ENCODE results near the gene CAMTA2. TPM values are rescaled to one million over a fixed set of nuclear protein-coding genes. Genes with fewer than 3 reads are reported as not detected.

The CAMTA2 gene
- total RNA-seq, 8 experiments from 2014 or later = 6.2 to 36.9 (median 10.6) TPM

- peaks cover 27 to 31% of the 10 kb centered on the region in 2 donors for H3K4me1 ChIP-seq (replicated peaks in 1 of 2)
- H3K4me3 ChIP-seq = peak overlapping the region; percentile 63 to 94 (median 90)
- in situ Hi-C loops (cut with MboI; ENCODE audit: low pct_unique_long_range_greater_than_20kb in 2 of 9, low sequenced_read_pairs in 9 of 9, unreplicated experiment in 9 of 9) = no loop called here
- 0% methylated on average over 2 of the region's 7 CpGs; no CpG with 5 or more reads in 9 of the 10 experiments for WGBS, 10 experiments
- no peak for ATAC-seq (replicated peaks in 6 of 8)
- peak overlapping the region in 1 of 2 donors; percentile 95 for H3K27ac ChIP-seq
Measured at GRCh38 chr17:4947010-4947410, 40.5 kb downstream of the CAMTA2 start.

GRCh38 chr17:4946312-4946976 lies 41.0 kb downstream of the CAMTA2 start:
- 8 to 73% (median 34%) methylated on average over 3 to 14 of the region's 16 CpGs; no CpG with 5 or more reads in 1 of the 10 experiments for WGBS, 10 experiments
- ATAC-seq (replicated peaks in 6 of 8) = no peak
- in situ Hi-C loops (cut with MboI; ENCODE audit: low pct_unique_long_range_greater_than_20kb in 2 of 9, low sequenced_read_pairs in 9 of 9, unreplicated experiment in 9 of 9) = no loop called here
- H3K27ac ChIP-seq = no peak overlapping the region
- H3K4me3 ChIP-seq = peak overlapping the region; percentile 63 to 94 (median 90)
- peaks cover 24 to 30% of the 10 kb centered on the region in 2 donors for H3K4me1 ChIP-seq (replicated peaks in 1 of 2)

GRCh38 chr17:4945944-4946280 lies 41.6 kb downstream of the CAMTA2 start:
- ATAC-seq (replicated peaks in 6 of 8) = no peak
- Histone ChIP-seq H3K4me3 (no peak overlapping the region), H3K4me1 (replicated peaks in 1 of 2) (peaks cover 24 to 28% of the 10 kb centered on the region in 2 donors), H3K27ac (no peak overlapping the region)
- in situ Hi-C loops (cut with MboI; ENCODE audit: low pct_unique_long_range_greater_than_20kb in 2 of 9, low sequenced_read_pairs in 9 of 9, unreplicated experiment in 9 of 9) = no loop called here
- 0 to 59% (median 0%) methylated on average over 1 to 2 of the region's 4 CpGs; no CpG with 5 or more reads in 7 of the 10 experiments for WGBS, 10 experiments

DNA sequence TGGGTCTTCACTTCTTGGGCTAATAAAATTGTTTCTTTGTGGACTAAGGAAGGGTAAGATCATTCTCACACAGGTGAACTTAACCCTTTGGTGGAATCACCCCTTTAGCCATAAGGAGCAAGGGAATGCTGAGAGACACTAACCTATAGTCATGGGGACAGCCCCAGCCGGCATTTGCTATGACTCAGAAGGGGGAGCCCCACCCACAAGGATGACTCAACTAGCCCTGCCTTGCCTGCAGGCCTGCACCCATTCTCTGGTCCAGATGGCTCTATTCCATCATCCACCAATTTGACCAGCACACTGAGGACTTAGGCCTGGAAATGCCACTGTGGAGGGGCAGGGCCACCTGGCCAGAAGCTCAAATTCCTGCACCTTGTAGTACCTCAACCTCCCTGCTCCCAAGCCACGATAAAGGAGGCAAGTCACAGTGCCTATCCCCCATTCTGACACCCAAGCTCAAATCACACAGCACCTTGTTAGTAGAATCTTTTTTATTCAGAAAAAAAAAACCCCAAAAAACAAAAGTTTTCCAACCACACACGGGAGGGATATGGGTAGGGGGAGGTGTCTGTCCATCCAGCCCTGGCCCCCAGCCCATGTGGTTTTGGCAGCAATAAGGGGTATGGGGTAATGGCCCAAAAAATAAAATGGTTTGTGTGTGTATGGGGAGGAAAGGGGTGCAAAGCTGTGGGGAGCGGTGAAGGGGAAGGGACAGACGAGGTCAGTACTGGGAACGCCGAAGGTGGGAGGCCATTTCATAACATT lies 42.1 kb downstream of the CAMTA2 start:
- Histone ChIP-seq H3K4me1 (replicated peaks in 1 of 2) (peaks cover 18 to 22% of the 10 kb centered on the region in 2 donors), H3K4me3 (no peak overlapping the region), H3K27ac (no peak overlapping the region)
- peak in 6 of 8 experiments; percentile 8 to 20 (median 10) for ATAC-seq (replicated peaks in 6 of 8)
- 0 to 100% (median 27%) methylated on average over 1 to 2 of the region's 7 CpGs; no CpG with 5 or more reads in 4 of the 10 experiments for WGBS, 10 experiments
- in situ Hi-C loops (cut with MboI; ENCODE audit: low pct_unique_long_range_greater_than_20kb in 2 of 9, low sequenced_read_pairs in 9 of 9, unreplicated experiment in 9 of 9) = no loop called here

DNA sequence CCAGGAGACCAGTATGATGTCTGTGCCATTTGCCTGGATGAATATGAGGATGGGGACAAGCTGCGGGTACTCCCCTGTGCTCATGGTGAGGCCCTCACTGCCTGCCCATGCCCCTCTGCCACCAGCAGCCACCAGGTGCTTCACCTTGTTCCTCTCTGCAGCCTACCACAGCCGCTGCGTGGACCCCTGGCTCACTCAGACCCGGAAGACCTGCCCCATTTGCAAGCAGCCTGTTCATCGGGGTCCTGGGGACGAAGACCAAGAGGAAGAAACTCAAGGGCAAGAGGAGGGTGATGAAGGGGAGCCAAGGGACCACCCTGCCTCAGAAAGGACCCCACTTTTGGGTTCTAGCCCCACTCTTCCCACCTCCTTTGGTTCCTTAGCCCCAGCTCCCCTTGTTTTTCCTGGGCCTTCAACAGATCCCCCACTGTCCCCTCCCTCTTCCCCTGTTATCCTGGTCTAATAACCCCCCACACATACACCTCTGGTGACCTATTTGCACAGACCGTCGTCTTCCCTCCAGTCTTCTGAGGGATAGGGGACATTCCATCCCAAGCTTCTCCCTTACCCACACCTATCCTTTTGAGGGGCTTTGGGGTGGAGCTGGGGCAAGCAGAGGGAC lies 42.8 kb downstream of the CAMTA2 start:
- 75 to 100% (median 80%) methylated on average over 2 to 4 of the region's 8 CpGs; no CpG with 5 or more reads in 7 of the 10 experiments for WGBS, 10 experiments
- ATAC-seq (replicated peaks in 6 of 8) = no peak
- no peak overlapping the region for H3K4me3 ChIP-seq
- in situ Hi-C loops (cut with MboI; ENCODE audit: low pct_unique_long_range_greater_than_20kb in 2 of 9, low sequenced_read_pairs in 9 of 9, unreplicated experiment in 9 of 9) = no loop called here
- no peak overlapping the region for H3K27ac ChIP-seq
- peaks cover 14 to 19% of the 10 kb centered on the region in 2 donors for H3K4me1 ChIP-seq (replicated peaks in 1 of 2)

DNA sequence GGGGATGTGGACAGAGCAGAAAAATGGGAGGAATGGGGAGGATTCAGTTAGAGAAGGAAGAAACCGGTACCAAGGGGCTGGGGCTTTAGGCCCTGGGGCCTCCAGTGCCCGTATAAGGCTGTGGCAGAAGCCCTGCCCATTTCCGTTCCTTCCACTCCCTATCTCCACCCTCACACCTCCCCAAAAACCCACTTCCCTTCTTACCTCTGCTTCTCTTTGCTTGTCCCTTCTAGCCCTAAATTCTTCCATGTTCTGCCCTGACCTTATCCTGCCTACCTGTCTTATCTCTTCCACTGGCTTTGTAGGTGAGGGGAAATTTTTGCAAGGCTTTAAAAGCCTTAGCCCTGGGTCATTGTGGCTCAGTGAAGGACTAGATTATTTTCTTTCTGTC lies 43.3 kb downstream of the CAMTA2 start:
- no peak overlapping the region for H3K27ac ChIP-seq
- in situ Hi-C loops (cut with MboI; ENCODE audit: low pct_unique_long_range_greater_than_20kb in 2 of 9, low sequenced_read_pairs in 9 of 9, unreplicated experiment in 9 of 9) = no loop called here
- 0 to 90% (median 60%) methylated on average over 1 to 3 of the region's 3 CpGs; no CpG with 5 or more reads in 3 of the 10 experiments for WGBS, 10 experiments
- ATAC-seq (replicated peaks in 6 of 8) = no peak
- no peak overlapping the region for H3K4me3 ChIP-seq
- peaks cover 14 to 19% of the 10 kb centered on the region in 2 donors for H3K4me1 ChIP-seq (replicated peaks in 1 of 2)

DNA sequence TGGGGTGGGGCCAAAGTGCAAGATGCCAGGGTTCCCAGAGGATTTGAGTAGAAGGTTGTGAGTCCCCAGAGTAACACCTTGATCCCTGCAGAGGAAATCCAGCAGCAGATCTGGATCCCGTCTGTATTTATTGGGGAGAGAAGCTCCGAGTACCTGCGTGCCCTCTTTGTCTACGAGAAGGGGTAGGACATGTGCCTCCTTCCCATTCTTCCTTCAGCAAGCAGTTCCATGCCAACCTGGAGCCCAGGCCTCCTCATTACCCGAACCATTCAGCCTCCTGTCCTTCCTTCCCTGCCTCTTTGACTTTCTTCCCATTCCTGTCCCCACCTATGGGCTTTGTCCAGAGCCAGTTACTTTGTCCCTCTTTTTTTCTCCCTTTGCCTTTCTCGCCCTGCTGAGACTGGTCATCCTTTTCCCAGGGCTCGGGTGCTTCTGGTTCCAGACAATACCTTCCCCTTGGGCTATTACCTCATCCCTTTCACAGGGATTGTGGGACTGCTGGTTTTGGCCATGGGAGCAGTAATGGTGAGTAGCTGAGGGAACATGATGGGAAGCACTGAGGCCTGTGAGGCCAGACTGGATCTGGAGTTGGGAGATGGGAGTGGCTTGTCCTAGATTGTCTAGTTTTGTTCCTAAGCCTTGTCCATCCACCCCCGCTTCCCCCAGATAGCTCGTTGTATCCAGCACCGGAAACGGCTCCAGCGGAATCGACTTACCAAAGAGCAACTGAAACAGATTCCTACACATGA lies 44.5 kb downstream of the CAMTA2 start:
- no peak overlapping the region for H3K4me3 ChIP-seq
- no peak overlapping the region for H3K27ac ChIP-seq
- 67 to 100% (median 80%) methylated on average over 1 to 11 of the region's 13 CpGs; no CpG with 5 or more reads in 2 of the 10 experiments for WGBS, 10 experiments
- in situ Hi-C loops (cut with MboI; ENCODE audit: low pct_unique_long_range_greater_than_20kb in 2 of 9, low sequenced_read_pairs in 9 of 9, unreplicated experiment in 9 of 9) = no loop called here
- no peak for ATAC-seq (replicated peaks in 6 of 8)
- peaks cover 23 to 26% of the 10 kb centered on the region in 2 donors for H3K4me1 ChIP-seq (replicated peaks in 1 of 2)

GRCh38 chr17:4941319-4941610 lies 46.2 kb downstream of the CAMTA2 start:
- peak overlapping the region; percentile 53 to 85 (median 61) for H3K4me3 ChIP-seq
- in situ Hi-C loops (cut with MboI; ENCODE audit: low pct_unique_long_range_greater_than_20kb in 2 of 9, low sequenced_read_pairs in 9 of 9, unreplicated experiment in 9 of 9) = no loop called here
- H3K27ac ChIP-seq = peak overlapping the region; percentile 96 to 99
- ATAC-seq (replicated peaks in 6 of 8) = no peak
- H3K4me1 ChIP-seq (replicated peaks in 1 of 2) = peaks cover 16 to 20% of the 10 kb centered on the region in 2 donors
- 40 to 80% (median 50%) methylated on average over 1 to 4 of the region's 4 CpGs; no CpG with 5 or more reads in 1 of the 10 experiments for WGBS, 10 experiments

DNA sequence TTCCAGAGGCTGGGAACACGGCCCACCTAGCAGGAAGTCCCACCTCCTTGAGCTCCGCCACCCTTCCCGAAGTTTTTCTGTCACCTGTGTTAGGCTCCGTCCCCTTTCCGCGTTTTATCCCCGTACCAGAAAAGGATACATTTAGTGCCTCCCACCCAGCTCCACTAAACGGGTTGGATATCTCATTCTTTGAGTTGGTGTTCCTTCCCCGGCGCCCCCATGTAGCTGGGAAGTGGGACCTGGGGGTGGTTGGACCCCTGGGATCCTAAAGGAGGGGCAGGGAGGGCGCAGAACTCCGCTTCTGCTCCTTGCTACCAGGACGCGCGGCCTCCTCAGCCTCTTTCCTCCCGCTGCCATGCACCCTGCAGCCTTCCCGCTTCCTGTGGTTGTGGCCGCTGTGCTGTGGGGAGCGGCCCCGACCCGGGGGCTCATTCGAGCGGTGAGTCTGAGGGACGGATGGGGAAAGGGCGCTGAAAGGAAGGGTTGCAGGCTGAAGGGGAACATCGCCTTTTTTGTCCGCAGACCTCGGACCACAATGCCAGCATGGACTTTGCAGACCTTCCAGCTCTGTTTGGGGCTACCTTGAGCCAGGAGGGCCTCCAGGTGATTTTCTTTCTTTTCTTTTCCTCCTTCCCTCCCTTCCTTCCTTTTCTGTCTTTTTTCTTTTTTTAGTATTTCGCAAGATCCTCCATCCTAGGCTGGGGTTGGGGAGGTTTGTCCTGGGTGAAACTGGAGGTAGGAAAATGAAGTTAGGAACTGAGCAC lies 46.7 kb downstream of the CAMTA2 start:
- peak overlapping the region; percentile 53 to 85 (median 61) for H3K4me3 ChIP-seq
- 0 to 7% (median 3%) methylated on average over 4 to 15 of the region's 29 CpGs; no CpG with 5 or more reads in 2 of the 10 experiments for WGBS, 10 experiments
- peak overlapping the region; percentile 96 to 99 for H3K27ac ChIP-seq
- H3K4me1 ChIP-seq (replicated peaks in 1 of 2) = peaks cover 16 to 19% of the 10 kb centered on the region in 2 donors
- ATAC-seq (replicated peaks in 6 of 8) = peak; percentile 51 to 76 (median 66)
- in situ Hi-C loops (cut with MboI; ENCODE audit: low pct_unique_long_range_greater_than_20kb in 2 of 9, low sequenced_read_pairs in 9 of 9, unreplicated experiment in 9 of 9) = no loop called here

DNA sequence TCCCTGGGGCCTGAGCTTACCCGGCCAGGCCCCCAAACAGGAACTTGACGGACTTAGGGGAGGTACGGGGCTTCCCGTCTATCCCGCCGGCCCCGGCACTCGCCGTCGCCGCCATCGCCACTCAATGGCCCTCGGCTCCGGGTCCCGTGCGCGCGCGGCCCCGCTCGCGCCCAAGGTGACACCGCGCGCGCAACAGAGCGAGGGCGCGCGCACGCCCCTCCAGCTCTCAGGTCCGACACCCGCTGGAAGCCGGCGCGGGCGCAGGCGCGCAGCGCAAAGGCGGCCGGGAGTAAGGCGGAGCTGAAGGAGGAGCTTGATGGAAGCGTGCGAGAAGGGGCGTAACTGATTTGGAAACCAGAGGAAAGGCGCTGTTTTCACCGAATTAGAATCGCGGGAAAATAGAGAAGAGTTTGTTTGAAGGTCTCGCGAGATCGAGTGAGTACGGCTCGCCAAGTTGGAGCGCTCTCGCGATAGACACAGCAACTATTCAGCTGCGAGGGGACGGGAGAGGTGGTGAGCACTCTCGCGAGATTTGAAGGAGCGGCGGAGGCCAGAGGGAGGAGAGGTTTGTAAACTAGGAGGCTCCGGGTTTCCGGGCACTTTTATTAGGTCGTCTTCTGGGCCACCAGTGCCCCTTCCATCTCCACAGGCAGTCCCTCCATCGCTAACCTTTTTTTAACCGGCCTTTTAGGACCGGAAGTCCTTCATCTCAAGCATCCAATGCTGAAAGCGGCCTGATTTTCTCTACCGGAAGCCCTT lies 47.5 kb downstream of the CAMTA2 start, which contains the start of the genes RNF167 and SLC25A11:
TSS of gene RNF167 (plus strand) at position 473 of the 759 bp plus-strand sequence. CDS start 642 bp downstream, outside the sequence.
TSS of gene SLC25A11 (minus strand) at position 251 of the 759 bp plus-strand sequence. CDS start at position 115, 136 bp downstream.
- 0 to 10% (median 0%) methylated on average over 1 to 48 of the region's 72 CpGs; no CpG with 5 or more reads in 1 of the 10 experiments for WGBS, 10 experiments
- in situ Hi-C loops (cut with MboI; ENCODE audit: low pct_unique_long_range_greater_than_20kb in 2 of 9, low sequenced_read_pairs in 9 of 9, unreplicated experiment in 9 of 9) = no loop called here
- peak; percentile 77 to 92 (median 88) for ATAC-seq (replicated peaks in 6 of 8)
- Histone ChIP-seq H3K4me1 (replicated peaks in 1 of 2) (peaks cover 14 to 16% of the 10 kb centered on the region in 2 donors), H3K27ac (peak within 1 kb of the TSS; percentile 96 to 99), H3K4me3 (peak within 1 kb of the TSS; percentile 53 to 85 (median 61))

- peaks cover 14 to 16% of the 10 kb centered on the region in 2 donors for H3K4me1 ChIP-seq (replicated peaks in 1 of 2)
- in situ Hi-C loops (cut with MboI; ENCODE audit: low pct_unique_long_range_greater_than_20kb in 2 of 9, low sequenced_read_pairs in 9 of 9, unreplicated experiment in 9 of 9) = no loop called here
- H3K27ac ChIP-seq = peak overlapping the region; percentile 96 to 99
- peak overlapping the region; percentile 53 to 85 (median 61) for H3K4me3 ChIP-seq
- ATAC-seq (replicated peaks in 6 of 8) = peak in 3 of 8 experiments; percentile 4 to 16 (median 12)
- no CpG with 5 or more reads among the region's 16 CpGs for WGBS, 10 experiments
Measured at GRCh38 chr17:4939546-4939795, 48.0 kb downstream of the CAMTA2 start.
